GM10266 (cell line): Measurements from ENCODE around the gene XPOT.

Source experiments
- DNase-seq: peaks from one replicate; pipeline ENCODE4 v3.0.0; 2012; ENCODE audit errors: extremely low spot score
- TF ChIP-seq, protein P1 (sequence below): IDR thresholded peaks from 2 replicates; pipeline ENCODE4 v1.5.1; 2012; ENCODE audit warnings: mild to moderate bottlenecking, low read depth; ENCODE audit not compliant: control insufficient read depth, insufficient read depth; ENCODE audit errors: missing control alignments

Gene XPOT

DNA sequence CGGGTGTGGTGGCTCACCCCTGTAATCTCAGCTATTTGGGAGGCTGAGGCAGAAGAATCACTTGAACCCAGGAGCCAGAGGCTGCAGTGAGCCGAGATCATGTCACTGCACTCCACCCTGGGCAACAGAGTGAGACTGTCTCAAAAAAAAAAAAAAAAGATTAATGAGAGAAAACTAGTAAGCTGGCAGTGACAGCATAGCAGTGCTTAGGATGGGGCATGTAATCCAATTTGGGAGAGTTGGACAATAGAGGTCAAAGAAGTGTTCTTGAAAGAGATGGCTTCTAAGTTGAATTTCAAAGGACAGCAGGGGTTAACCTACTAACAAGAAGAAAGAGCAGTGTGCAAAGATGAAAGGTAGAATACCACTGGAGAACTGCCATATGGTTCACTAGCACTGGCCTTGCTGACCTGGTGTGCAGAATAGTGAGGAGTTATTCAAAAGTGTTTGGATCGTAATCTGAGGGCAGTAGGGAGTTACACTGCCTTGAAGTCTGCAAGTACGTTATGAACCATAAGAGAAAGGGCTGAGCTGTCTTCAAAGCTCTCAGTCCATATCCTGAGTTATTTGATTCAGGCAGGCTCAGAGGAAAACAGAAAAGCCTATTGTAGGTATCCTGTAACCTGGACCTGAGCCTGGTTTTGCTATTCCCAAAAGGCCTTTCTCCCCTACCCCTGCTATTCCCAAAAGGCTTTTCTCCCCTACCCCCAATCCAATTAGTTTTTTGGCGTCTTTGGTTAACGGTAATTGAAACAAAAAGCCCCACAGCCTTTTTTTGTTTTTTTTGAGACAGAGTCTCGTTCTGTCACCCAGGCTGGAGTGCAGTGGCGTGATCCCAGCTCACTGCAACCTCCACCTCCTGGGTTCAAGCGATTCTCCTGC is 3.4 kb downstream of the XPOT start:
- DNase-seq = no peak
- TF ChIP-seq, protein P1, sequence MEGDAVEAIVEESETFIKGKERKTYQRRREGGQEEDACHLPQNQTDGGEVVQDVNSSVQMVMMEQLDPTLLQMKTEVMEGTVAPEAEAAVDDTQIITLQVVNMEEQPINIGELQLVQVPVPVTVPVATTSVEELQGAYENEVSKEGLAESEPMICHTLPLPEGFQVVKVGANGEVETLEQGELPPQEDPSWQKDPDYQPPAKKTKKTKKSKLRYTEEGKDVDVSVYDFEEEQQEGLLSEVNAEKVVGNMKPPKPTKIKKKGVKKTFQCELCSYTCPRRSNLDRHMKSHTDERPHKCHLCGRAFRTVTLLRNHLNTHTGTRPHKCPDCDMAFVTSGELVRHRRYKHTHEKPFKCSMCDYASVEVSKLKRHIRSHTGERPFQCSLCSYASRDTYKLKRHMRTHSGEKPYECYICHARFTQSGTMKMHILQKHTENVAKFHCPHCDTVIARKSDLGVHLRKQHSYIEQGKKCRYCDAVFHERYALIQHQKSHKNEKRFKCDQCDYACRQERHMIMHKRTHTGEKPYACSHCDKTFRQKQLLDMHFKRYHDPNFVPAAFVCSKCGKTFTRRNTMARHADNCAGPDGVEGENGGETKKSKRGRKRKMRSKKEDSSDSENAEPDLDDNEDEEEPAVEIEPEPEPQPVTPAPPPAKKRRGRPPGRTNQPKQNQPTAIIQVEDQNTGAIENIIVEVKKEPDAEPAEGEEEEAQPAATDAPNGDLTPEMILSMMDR = no peak

DNA sequence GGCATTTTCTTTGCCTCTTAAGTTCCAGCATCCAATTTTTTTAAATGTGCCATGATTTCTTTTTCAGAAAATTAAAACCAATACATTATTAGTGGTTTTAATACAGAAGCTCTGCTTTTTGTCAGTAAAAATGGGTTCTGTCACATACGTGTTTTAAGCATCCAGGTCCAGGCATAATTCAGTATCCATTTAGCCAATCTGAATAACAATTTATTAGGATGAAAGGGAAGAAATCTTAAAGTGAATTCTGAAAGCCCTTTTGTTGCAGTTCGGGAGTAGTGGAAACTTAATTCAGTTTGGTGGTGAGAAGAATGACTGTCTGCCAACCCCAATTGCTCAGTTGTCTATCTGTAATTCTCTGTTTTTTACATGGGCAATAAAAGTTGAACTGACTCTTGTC is 7.2 kb downstream of the XPOT start:
- no peak for DNase-seq
- TF ChIP-seq, protein P1 = no peak

DNA sequence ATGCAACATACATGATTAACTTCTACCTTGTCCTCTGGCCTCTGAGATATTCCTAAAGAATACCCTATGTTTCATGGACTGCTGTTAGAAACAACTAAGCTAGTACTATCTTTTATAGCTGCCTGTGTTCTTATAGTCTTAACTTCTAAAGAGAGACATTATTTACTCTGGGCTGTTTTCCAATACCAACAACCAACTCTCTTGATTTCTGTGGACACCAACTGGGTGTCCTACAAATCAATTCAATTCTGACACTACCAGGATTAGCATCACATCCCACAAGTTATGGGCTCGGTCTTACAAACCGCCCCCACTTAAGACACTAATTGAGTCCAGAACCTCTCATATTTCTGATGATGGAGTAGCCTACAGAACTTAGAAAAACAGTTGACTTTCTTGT is 8.3 kb downstream of the XPOT start:
- TF ChIP-seq, protein P1 = no peak
- no peak for DNase-seq

DNA sequence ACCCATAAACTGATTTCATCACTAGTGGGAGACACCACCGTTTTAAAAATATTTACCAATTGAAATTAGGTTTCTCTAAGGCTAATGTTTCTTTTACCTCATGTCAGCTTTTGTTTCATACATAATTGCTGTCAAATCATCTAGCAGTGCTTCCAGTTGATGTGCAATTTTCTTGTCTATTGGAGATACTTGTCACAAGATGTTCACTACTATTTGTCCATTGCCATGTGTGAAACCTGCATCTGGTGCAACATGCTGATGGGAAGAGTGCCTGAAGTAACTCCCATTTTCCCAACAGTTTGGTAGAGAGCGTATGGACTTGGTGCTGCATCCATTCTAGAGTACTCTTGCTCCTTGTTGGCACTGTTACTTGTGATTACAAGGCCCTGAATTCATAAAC is 9.7 kb downstream of the XPOT start:
- TF ChIP-seq, protein P1 = no peak
- DNase-seq = no peak

DNA sequence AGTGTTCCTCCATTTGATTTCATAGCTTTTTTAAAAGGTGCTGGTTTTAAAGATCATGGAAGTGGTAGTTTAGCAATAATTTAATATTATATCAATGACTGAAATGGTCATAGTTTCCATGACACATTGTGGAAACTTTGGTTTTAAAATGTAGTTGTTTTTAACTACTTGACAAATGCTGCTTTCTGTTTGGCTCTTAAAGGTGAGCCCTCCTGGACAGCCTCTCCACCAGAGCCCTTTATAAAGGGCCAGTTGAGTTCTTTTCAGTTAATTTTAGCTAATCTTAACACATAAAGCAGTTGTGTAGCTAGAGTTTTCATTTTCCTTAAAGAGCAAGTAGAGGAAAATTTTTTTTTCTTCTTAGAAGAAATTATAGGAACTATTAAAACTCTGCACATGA is 14.0 kb downstream of the XPOT start:
- TF ChIP-seq, protein P1 = no peak

DNA sequence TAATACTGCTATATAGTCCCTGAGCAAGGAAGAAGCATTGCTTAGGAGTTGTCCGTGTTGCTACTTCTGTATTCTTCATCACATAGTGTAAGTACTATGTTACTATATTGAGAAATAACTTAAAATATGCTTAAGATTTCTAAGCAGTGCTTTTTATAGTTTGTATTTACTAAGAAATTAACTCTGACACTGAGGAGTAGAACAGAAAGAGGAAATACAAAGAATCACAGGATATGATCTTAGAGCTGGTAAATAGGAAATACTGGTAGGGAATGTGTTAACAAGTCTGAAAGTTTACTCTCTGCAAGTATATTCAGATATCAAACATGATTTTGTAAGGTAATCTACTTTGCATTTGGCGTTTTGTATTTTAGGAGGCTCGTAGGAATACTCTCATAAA is 15.5 kb downstream of the XPOT start:
- no peak for DNase-seq
- TF ChIP-seq, protein P1 = no peak

More for the DNA sequence above, 14.0 kb downstream of the XPOT start:
- DNase-seq = no peak

DNA sequence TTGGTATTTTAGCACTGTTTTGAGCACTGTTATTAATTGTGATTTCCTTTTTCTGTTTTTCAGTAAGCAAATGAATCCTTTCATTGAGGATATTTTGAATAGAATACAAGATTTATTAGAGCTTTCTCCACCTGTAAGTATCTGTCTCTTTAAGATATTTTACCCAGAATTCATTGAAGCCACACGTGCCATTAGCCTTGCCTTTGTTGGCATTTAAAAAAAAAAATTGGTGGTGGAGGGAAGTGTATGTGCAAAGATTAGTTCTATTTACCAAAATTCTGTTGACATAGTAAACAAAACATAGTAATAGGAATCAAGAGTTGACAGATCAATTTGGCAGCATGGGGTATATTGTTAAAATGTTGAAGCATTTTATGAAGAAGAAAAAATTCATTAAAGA is 23.8 kb downstream of the XPOT start:
- no peak for DNase-seq
- TF ChIP-seq, protein P1 = no peak
